MM.1S (cell line): ENCODE measurements around the gene FRAS1.

ENCODE experiments used
- DNase-seq: peaks from one replicate; pipeline ENCODE4 v3.0.0-alpha.2; 2015
- H2AFZ ChIP-seq: fragments of 300-600 bp; sonication (generic); 2 replicates; pipeline ENCODE4 v1.6.0; 2016; ENCODE audit warnings: antibody characterized with exemption, low read length
- H3F3A ChIP-seq: fragments of 300-600 bp; sonication (generic); 2 replicates; pipeline ENCODE4 v1.6.1; 2016; ENCODE audit warnings: mild to moderate bottlenecking, antibody characterized with exemption, low read length, moderate library complexity, mixed read lengths; ENCODE audit not compliant: insufficient read depth
- H3K27ac ChIP-seq: fragments of 300-600 bp; sonication (generic); 2 replicates; pipeline ENCODE4 v1.5.1; 2016; ENCODE audit warnings: mild to moderate bottlenecking, low read length
- H3K27me3 ChIP-seq: fragments of 300-600 bp; sonication (generic); replicated peaks from 2 replicates; pipeline ENCODE4 v1.6.0; 2016; ENCODE audit warnings: low read length; ENCODE audit not compliant: insufficient read depth
- H3K36me3 ChIP-seq: fragments of 300-600 bp; sonication (generic); replicated peaks from 2 replicates; pipeline ENCODE4 v1.6.1; 2016; ENCODE audit warnings: mild to moderate bottlenecking, low read length, mixed read lengths; ENCODE audit not compliant: insufficient read depth
- H3K4me1 ChIP-seq: fragments of 300-600 bp; sonication (generic); 2 replicates; pipeline ENCODE4 v1.6.1; 2016; ENCODE audit warnings: low read length, mixed read lengths
- H3K4me2 ChIP-seq: fragments of 300-600 bp; sonication (generic); 2 replicates; pipeline ENCODE4 v1.6.0; 2016; ENCODE audit warnings: low read depth, low read length
- H3K4me3 ChIP-seq: fragments of 300-600 bp; sonication (generic); 2 replicates; pipeline ENCODE4 v1.5.1; 2016; ENCODE audit warnings: low read length, mixed read lengths
- H3K79me2 ChIP-seq: fragments of 300-600 bp; sonication (generic); 2 replicates; pipeline ENCODE4 v1.6.1; 2016; ENCODE audit warnings: mixed run types, low read length, mixed read lengths
- H3K9ac ChIP-seq: fragments of 300-600 bp; sonication (generic); 2 replicates; pipeline ENCODE4 v1.6.1; 2016; ENCODE audit warnings: low read length, mixed read lengths
- H3K9me2 ChIP-seq: fragments of 300-600 bp; sonication (generic); replicated peaks from 2 replicates; pipeline ENCODE4 v1.6.1; 2016; ENCODE audit warnings: mild to moderate bottlenecking, low read length, mixed read lengths; ENCODE audit not compliant: insufficient read depth
- H3K9me3 ChIP-seq: fragments of 300-600 bp; sonication (generic); replicated peaks from 2 replicates; pipeline ENCODE4 v1.6.1; 2016; ENCODE audit warnings: mild to moderate bottlenecking, low read length, mixed read lengths; ENCODE audit not compliant: insufficient read depth
- H4K20me1 ChIP-seq: fragments of 300-600 bp; sonication (generic); 2 replicates; pipeline ENCODE4 v1.6.1; 2016; ENCODE audit warnings: mild to moderate bottlenecking, low read length, moderate library complexity, mixed read lengths; ENCODE audit not compliant: insufficient read depth
- EZH2 ChIP-seq: fragments of 300-600 bp; sonication (generic); optimal IDR thresholded peaks from 2 replicates; pipeline ENCODE3; 2017; ENCODE audit warnings: low read depth, mild to moderate bottlenecking, antibody characterized with exemption, low read length, mixed read lengths
- EZH2phosphoT487 ChIP-seq: fragments of 300-600 bp; sonication (generic); IDR thresholded peaks from 2 replicates; pipeline ENCODE4 v1.6.1; 2018; ENCODE audit warnings: antibody characterized with exemption, low read length
- TF ChIP-seq, protein P1 (sequence below): fragments of 300-600 bp; sonication (generic); IDR thresholded peaks from 2 replicates; pipeline ENCODE4 v1.5.1; 2016; ENCODE audit warnings: antibody characterized with exemption, low read length, mixed read lengths

The FRAS1 gene

DNA sequence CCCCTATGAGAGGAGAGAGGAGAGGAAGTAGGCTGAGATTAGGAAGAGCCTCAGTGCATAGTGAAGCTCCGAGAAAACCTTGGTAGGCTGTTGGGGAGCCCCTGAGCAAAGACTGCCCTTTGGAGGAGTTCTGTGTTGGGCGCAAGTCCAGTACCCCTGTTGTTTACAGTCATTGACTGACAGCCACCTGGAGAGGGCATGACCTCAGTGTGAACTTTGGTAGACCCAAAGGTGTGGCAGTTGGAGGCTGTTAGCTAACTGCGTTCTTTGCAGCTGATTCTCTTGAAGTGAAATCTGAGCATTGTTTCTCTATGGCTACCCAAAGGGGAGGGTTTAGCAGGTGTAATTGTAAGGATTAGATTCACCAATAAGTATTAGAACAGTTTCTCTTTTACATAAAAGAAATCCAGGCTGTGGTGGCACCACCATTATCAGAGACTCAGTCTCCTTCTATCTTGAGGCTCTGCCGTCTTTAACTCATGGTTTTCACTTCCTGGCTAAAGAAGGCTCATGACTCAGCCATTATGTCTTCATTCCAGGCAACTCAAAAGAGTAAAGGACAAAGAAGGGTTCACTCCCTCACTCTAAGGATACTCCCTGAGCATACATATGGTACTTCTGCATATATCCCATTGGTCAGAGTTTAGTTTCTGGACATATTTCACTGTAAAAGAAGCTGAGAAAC, 527.9 kb downstream of the FRAS1 start:
- no peaks in the 10 kb centered on the region for H4K20me1 ChIP-seq
- H3K27me3 ChIP-seq: no peaks in the 10 kb centered on the region
- H3K9me2 ChIP-seq: no peaks in the 10 kb centered on the region; the same call in 1 of the 2 replicates
- H3K4me3 ChIP-seq: no peak overlapping the region
- H3K4me1 ChIP-seq: no peaks in the 10 kb centered on the region
- TF ChIP-seq EZH2phosphoT487 (no peak), EZH2 (no peak)
- TF ChIP-seq, protein P1, sequence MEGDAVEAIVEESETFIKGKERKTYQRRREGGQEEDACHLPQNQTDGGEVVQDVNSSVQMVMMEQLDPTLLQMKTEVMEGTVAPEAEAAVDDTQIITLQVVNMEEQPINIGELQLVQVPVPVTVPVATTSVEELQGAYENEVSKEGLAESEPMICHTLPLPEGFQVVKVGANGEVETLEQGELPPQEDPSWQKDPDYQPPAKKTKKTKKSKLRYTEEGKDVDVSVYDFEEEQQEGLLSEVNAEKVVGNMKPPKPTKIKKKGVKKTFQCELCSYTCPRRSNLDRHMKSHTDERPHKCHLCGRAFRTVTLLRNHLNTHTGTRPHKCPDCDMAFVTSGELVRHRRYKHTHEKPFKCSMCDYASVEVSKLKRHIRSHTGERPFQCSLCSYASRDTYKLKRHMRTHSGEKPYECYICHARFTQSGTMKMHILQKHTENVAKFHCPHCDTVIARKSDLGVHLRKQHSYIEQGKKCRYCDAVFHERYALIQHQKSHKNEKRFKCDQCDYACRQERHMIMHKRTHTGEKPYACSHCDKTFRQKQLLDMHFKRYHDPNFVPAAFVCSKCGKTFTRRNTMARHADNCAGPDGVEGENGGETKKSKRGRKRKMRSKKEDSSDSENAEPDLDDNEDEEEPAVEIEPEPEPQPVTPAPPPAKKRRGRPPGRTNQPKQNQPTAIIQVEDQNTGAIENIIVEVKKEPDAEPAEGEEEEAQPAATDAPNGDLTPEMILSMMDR: no peak
- no peak overlapping the region for H2AFZ ChIP-seq
- no peaks in the 10 kb centered on the region for H3F3A ChIP-seq
- H3K27ac ChIP-seq: no peak overlapping the region
- no peak for DNase-seq
- no peak overlapping the region for H3K4me2 ChIP-seq
- H3K36me3 ChIP-seq: no peaks in the 10 kb centered on the region
- H3K9me3 ChIP-seq: no peaks in the 10 kb centered on the region
- no peaks in the 10 kb centered on the region for H3K79me2 ChIP-seq
- H3K9ac ChIP-seq: no peak overlapping the region

DNA sequence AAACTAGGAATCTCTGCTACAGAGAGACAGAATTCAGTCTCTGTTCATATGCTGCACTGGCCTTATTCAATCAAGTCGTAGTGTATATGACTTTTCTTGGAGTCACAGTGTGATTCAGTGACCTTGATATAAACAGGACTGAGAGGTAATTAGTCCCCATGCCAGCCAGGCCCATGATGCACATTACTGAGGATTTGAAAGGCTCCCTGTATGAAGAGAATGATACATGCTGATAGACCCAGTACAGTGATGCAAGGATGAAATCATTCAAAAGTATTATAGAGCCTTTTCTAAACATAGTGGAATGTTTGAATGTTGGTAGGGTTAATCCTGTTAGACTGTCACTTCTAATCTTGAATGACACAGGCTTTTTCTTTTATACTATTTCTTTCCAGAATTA, 528.5 kb downstream of the FRAS1 start:
- Histone ChIP-seq H3F3A (no peaks in the 10 kb centered on the region), H3K9me2 (no peaks in the 10 kb centered on the region), H4K20me1 (no peaks in the 10 kb centered on the region), H3K9me3 (no peaks in the 10 kb centered on the region), H3K27me3 (no peaks in the 10 kb centered on the region), H3K4me3 (no peak overlapping the region), H3K79me2 (no peaks in the 10 kb centered on the region), H3K27ac (no peak overlapping the region), H2AFZ (no peak overlapping the region), H3K36me3 (no peaks in the 10 kb centered on the region), H3K9ac (no peak overlapping the region), H3K4me2 (no peak overlapping the region), H3K4me1 (no peaks in the 10 kb centered on the region)
- TF ChIP-seq, protein P1: no peak
- TF ChIP-seq EZH2: no peak
- TF ChIP-seq EZH2phosphoT487: no peak
- DNase-seq: no peak

DNA sequence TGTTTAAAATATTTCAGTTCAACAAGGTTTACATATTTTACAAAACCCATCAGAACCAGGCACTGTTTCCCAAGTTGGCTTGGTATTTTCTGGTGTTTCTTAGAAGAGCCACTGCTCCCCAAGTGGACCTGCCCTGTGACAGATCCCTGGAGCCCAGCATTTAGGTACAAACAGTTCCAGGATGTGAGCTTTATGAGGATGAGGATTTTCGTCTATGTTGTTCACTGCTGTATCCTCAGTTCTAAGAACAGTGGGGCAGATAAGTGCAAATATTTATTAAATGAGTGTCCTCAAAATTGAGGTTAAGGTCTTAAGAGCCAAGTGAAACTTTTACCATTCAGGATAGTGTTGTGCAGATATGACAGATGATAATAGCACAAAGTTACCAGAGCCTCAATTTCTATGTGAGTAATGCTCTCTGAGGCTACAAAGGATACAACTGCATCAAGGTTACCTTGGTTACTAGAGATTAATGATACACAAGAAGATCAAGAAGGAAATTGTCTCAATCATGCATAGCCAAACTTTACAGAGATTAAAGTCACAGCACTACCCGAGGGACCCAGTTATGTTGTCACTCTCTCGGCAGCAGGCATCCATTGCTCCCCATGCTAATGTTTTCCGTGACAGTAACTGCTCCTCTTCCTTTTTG, 531.9 kb downstream of the FRAS1 start:
- no peak overlapping the region for H3K4me2 ChIP-seq
- H2AFZ ChIP-seq: no peak overlapping the region
- H3F3A ChIP-seq: no peaks in the 10 kb centered on the region
- no peaks in the 10 kb centered on the region for H3K9me3 ChIP-seq
- no peak for DNase-seq
- H3K9ac ChIP-seq: no peak overlapping the region
- no peak overlapping the region for H3K27ac ChIP-seq
- TF ChIP-seq EZH2 (no peak), EZH2phosphoT487 (no peak)
- TF ChIP-seq, protein P1: no peak
- no peaks in the 10 kb centered on the region for H3K79me2 ChIP-seq
- H3K9me2 ChIP-seq: no peaks in the 10 kb centered on the region
- H3K4me1 ChIP-seq: no peaks in the 10 kb centered on the region
- no peaks in the 10 kb centered on the region for H4K20me1 ChIP-seq
- no peaks in the 10 kb centered on the region for H3K27me3 ChIP-seq
- no peak overlapping the region for H3K4me3 ChIP-seq
- no peaks in the 10 kb centered on the region for H3K36me3 ChIP-seq
